ACC112 (cell line): ENCODE measurements around the gene MOB2.

Experiments
- H2AFZ ChIP-seq: fragments of 200-600 bp; sonication (generic); one replicate; pipeline ENCODE4 v1.6.0; 2017; ENCODE audit warnings: antibody characterized with exemption, low read length; ENCODE audit not compliant: unreplicated experiment
- H3K27ac ChIP-seq: fragments of 200-600 bp; sonication (generic); 2 replicates; pipeline ENCODE4 v1.5.1; 2014; ENCODE audit warnings: low read depth, mild to moderate bottlenecking, antibody characterized with exemption, low read length, moderate library complexity
- H3K27me3 ChIP-seq: fragments of 200-600 bp; sonication (generic); 2 replicates; pipeline ENCODE4 v1.6.1; 2014; ENCODE audit warnings: mild to moderate bottlenecking, antibody characterized with exemption, low read length, moderate library complexity, mixed read lengths; ENCODE audit not compliant: insufficient read depth
- H3K36me3 ChIP-seq: fragments of 200-600 bp; sonication (generic); 2 replicates; pipeline ENCODE4 v1.6.1; 2016; ENCODE audit warnings: mild to moderate bottlenecking, antibody characterized with exemption, low read length, moderate library complexity, mixed read lengths; ENCODE audit not compliant: insufficient read depth
- H3K4me1 ChIP-seq: fragments of 200-600 bp; sonication (generic); one replicate; pipeline ENCODE4 v1.6.1; 2016; ENCODE audit warnings: low read length, mixed read lengths; ENCODE audit not compliant: insufficient read depth, unreplicated experiment, control insufficient read depth
- H3K4me3 ChIP-seq: fragments of 200-600 bp; sonication (generic); 2 replicates; pipeline ENCODE4 v1.5.1; 2014; ENCODE audit warnings: mild to moderate bottlenecking, low read depth, low read length
- H3K79me2 ChIP-seq: fragments of 200-600 bp; sonication (generic); one replicate; pipeline ENCODE4 v1.6.0; 2016; ENCODE audit warnings: low read length; ENCODE audit not compliant: control insufficient read depth, unreplicated experiment, insufficient read depth

MOB2 gene

GRCh38 chr11:1470681-1471611 lies 15.6 kb downstream of the MOB2 start:
- no peaks in the 10 kb centered on the region for H3K4me1 ChIP-seq
- H3K36me3 ChIP-seq: no peaks in the 10 kb centered on the region
- no peak overlapping the region for H3K4me3 ChIP-seq
- H3K27me3 ChIP-seq: no peaks in the 10 kb centered on the region
- no peak overlapping the region for H2AFZ ChIP-seq
- H3K27ac ChIP-seq: no peak overlapping the region
- H3K79me2 ChIP-seq: no peaks in the 10 kb centered on the region

GRCh38 chr11:1469911-1470680 lies 16.5 kb downstream of the MOB2 start:
- Histone ChIP-seq H3K4me3 (no peak overlapping the region), H3K27me3 (no peaks in the 10 kb centered on the region), H3K4me1 (no peaks in the 10 kb centered on the region), H2AFZ (no peak overlapping the region), H3K27ac (no peak overlapping the region), H3K36me3 (no peaks in the 10 kb centered on the region), H3K79me2 (no peaks in the 10 kb centered on the region)

- Histone ChIP-seq H3K4me1 (no peaks in the 10 kb centered on the region), H3K36me3 (no peaks in the 10 kb centered on the region), H3K4me3 (no peak overlapping the region), H2AFZ (no peak overlapping the region), H3K27me3 (no peaks in the 10 kb centered on the region), H3K27ac (no peak overlapping the region), H3K79me2 (no peaks in the 10 kb centered on the region)
Measured at GRCh38 chr11:1469287-1469910, 17.2 kb downstream of the MOB2 start.

- Histone ChIP-seq H3K4me1 (no peaks in the 10 kb centered on the region), H3K79me2 (no peaks in the 10 kb centered on the region), H2AFZ (no peak overlapping the region), H3K4me3 (no peak overlapping the region), H3K36me3 (no peaks in the 10 kb centered on the region), H3K27ac (no peak overlapping the region), H3K27me3 (no peaks in the 10 kb centered on the region)
Measured at GRCh38 chr11:1468473-1469066, 18.0 kb downstream of the MOB2 start.

- Histone ChIP-seq H3K27me3 (no peaks in the 10 kb centered on the region), H3K27ac (no peak overlapping the region), H3K4me1 (no peaks in the 10 kb centered on the region), H3K79me2 (no peaks in the 10 kb centered on the region), H2AFZ (no peak overlapping the region), H3K36me3 (no peaks in the 10 kb centered on the region), H3K4me3 (no peak overlapping the region)
Measured at GRCh38 chr11:1468002-1468401, 18.6 kb downstream of the MOB2 start.

- Histone ChIP-seq H3K4me1 (no peaks in the 10 kb centered on the region), H3K27ac (no peak overlapping the region), H3K36me3 (no peaks in the 10 kb centered on the region), H3K4me3 (no peak overlapping the region), H3K27me3 (no peaks in the 10 kb centered on the region), H2AFZ (no peak overlapping the region), H3K79me2 (no peaks in the 10 kb centered on the region)
Measured at GRCh38 chr11:1467270-1467669, 19.3 kb downstream of the MOB2 start.

GRCh38 chr11:1466784-1467183 lies 19.8 kb downstream of the MOB2 start:
- no peak overlapping the region for H3K4me3 ChIP-seq
- H3K36me3 ChIP-seq: no peaks in the 10 kb centered on the region
- no peaks in the 10 kb centered on the region for H3K27me3 ChIP-seq
- no peaks in the 10 kb centered on the region for H3K4me1 ChIP-seq
- H3K27ac ChIP-seq: no peak overlapping the region
- H2AFZ ChIP-seq: no peak overlapping the region
- H3K79me2 ChIP-seq: no peaks in the 10 kb centered on the region

- H3K36me3 ChIP-seq: no peaks in the 10 kb centered on the region
- H3K4me1 ChIP-seq: no peaks in the 10 kb centered on the region
- H3K27ac ChIP-seq: no peak overlapping the region
- no peak overlapping the region for H2AFZ ChIP-seq
- H3K27me3 ChIP-seq: no peaks in the 10 kb centered on the region
- H3K79me2 ChIP-seq: no peaks in the 10 kb centered on the region
- no peak overlapping the region for H3K4me3 ChIP-seq
Measured at GRCh38 chr11:1463056-1463455, 23.5 kb downstream of the MOB2 start.

- no peak overlapping the region for H2AFZ ChIP-seq
- no peaks in the 10 kb centered on the region for H3K79me2 ChIP-seq
- no peaks in the 10 kb centered on the region for H3K27me3 ChIP-seq
- no peak overlapping the region for H3K27ac ChIP-seq
- no peak overlapping the region for H3K4me3 ChIP-seq
- no peaks in the 10 kb centered on the region for H3K4me1 ChIP-seq
- no peaks in the 10 kb centered on the region for H3K36me3 ChIP-seq
Measured at GRCh38 chr11:1462698-1462975, 23.9 kb downstream of the MOB2 start.

- Histone ChIP-seq H3K79me2 (no peaks in the 10 kb centered on the region), H2AFZ (no peak overlapping the region), H3K27me3 (no peaks in the 10 kb centered on the region), H3K36me3 (no peaks in the 10 kb centered on the region), H3K4me3 (no peak overlapping the region), H3K4me1 (no peaks in the 10 kb centered on the region), H3K27ac (no peak overlapping the region)
Measured at GRCh38 chr11:1461826-1462697, 24.5 kb downstream of the MOB2 start.
